Left ventricle myocardium inferior (tissue), 1 donor: Measurements from ENCODE around the gene GAS7. TPM values are rescaled to one million over a fixed set of nuclear protein-coding genes. Genes with fewer than 3 reads are reported as not detected.

Experiments used
- DNase-seq: peaks from one replicate; pipeline ENCODE4 v3.0.0-alpha.2; 2020
- H3K27ac ChIP-seq: fragments of 200-600 bp; replicated peaks from 2 replicates; pipeline ENCODE4 v1.8.0; 2021
- H3K27me3 ChIP-seq: fragments of 200-600 bp; 2 replicates; pipeline ENCODE4 v1.8.0; 2021; ENCODE audit warnings: low read depth
- H3K36me3 ChIP-seq: fragments of 200-600 bp; 2 replicates; pipeline ENCODE4 v1.8.0; 2021
- H3K4me1 ChIP-seq: fragments of 200-600 bp; 2 replicates; pipeline ENCODE4 v1.8.0; 2021
- H3K4me3 ChIP-seq: fragments of 200-600 bp; 2 replicates; pipeline ENCODE4 v1.8.0; 2021; ENCODE audit warnings: mild to moderate bottlenecking, moderate library complexity
- H3K9me3 ChIP-seq: fragments of 200-600 bp; replicated peaks from 2 replicates; pipeline ENCODE4 v1.8.0; 2021
- CTCF ChIP-seq: fragments of 200-600 bp; IDR thresholded peaks from 2 replicates; pipeline ENCODE4 v1.8.0; 2021; ENCODE audit warnings: antibody characterized with exemption, mild to moderate bottlenecking, borderline replicate concordance
- intact Hi-C: fragments of 100-400 bp; cut with micrococcal nuclease; formaldehyde crosslinking; loops from one replicate; pipeline ENCODE4 v1.11.0; 2022
- total RNA-seq: library from RNA; stranded (reverse); fragmentation: NEBNext Ultra II Directional; extraction: Animal tissue kit (Norgen Biotek cat#: 25700); gene quantifications from one replicate; pipeline ENCODE4 v1.2.1, GENCODE V29; 2021
- donor health status: DM: no; HTN: yes; CAD: no; lungs with severe emphysema.

GAS7 gene
- total RNA-seq, 1 donor from 2014 or later = 87.6 TPM

- peaks cover 67% of the 10 kb centered on the region for H3K36me3 ChIP-seq
Measured at GRCh38 chr17:9941305-9941704, 257.1 kb downstream of the GAS7 start.

GRCh38 chr17:9940841-9941240 lies 257.6 kb downstream of the GAS7 start:
- DNase-seq = peak; percentile 6
- H3K27me3 ChIP-seq = no peaks in the 10 kb centered on the region
- peaks cover 20% of the 10 kb centered on the region for H3K4me1 ChIP-seq
- peaks cover 64% of the 10 kb centered on the region for H3K36me3 ChIP-seq
- no peak overlapping the region for H3K4me3 ChIP-seq
- peaks cover 15% of the 10 kb centered on the region for H3K9me3 ChIP-seq
- no peak for TF ChIP-seq CTCF
- intact Hi-C loops = no loop called here
- no peak overlapping the region for H3K27ac ChIP-seq

More at GRCh38 chr17:9941305-9941704, 257.1 kb downstream of the GAS7 start:
- DNase-seq = peak; percentile 4
- peaks cover 15% of the 10 kb centered on the region for H3K9me3 ChIP-seq
- no peak for TF ChIP-seq CTCF
- intact Hi-C loops = no loop called here
- H3K4me1 ChIP-seq = peaks cover 19% of the 10 kb centered on the region
- no peaks in the 10 kb centered on the region for H3K27me3 ChIP-seq
- no peak overlapping the region for H3K27ac ChIP-seq
- no peak overlapping the region for H3K4me3 ChIP-seq

DNA sequence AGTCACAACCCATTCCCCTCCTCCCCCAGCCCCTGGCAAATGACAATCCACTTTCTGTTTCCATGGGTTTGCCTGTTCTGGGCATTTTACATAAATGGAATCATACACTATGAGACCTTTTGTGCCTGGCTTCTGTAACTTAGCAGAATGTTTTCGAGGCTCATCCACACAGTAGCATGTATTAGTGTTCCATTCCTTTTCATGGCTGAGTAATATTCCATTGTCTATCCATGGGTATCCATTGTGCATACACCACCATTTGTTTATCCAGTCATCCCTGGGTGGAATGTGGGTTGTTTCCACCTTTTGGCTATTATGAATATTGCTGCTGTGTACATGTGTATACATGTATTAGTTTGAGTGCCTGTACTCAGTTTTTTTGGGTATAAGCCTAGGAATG lies 259.6 kb downstream of the GAS7 start:
- Histone ChIP-seq H3K27me3 (no peaks in the 10 kb centered on the region), H3K4me1 (peaks cover 20% of the 10 kb centered on the region), H3K27ac (no peak overlapping the region), H3K36me3 (peaks cover 56% of the 10 kb centered on the region), H3K4me3 (no peak overlapping the region), H3K9me3 (peaks cover 15% of the 10 kb centered on the region)
- no peak for DNase-seq
- intact Hi-C loops = no loop called here
- no peak for TF ChIP-seq CTCF

- peak overlapping the region; percentile 69 for H3K27ac ChIP-seq
- TF ChIP-seq CTCF = no peak
- peaks cover 20% of the 10 kb centered on the region for H3K4me1 ChIP-seq
- peaks cover 58% of the 10 kb centered on the region for H3K36me3 ChIP-seq
- peaks cover 15% of the 10 kb centered on the region for H3K9me3 ChIP-seq
- no peak for DNase-seq
- H3K27me3 ChIP-seq = no peaks in the 10 kb centered on the region
- intact Hi-C loops = no loop called here
- no peak overlapping the region for H3K4me3 ChIP-seq
Measured at GRCh38 chr17:9937901-9938300, 260.5 kb downstream of the GAS7 start.

GRCh38 chr17:9937241-9937761 lies 261.1 kb downstream of the GAS7 start:
- intact Hi-C loops = no loop called here
- Histone ChIP-seq H3K27me3 (no peaks in the 10 kb centered on the region), H3K4me3 (no peak overlapping the region), H3K4me1 (peaks cover 20% of the 10 kb centered on the region), H3K9me3 (peaks cover 15% of the 10 kb centered on the region), H3K27ac (peak overlapping the region; percentile 69), H3K36me3 (peaks cover 52% of the 10 kb centered on the region)
- no peak for TF ChIP-seq CTCF
- peak; percentile 83 for DNase-seq
